Caco-2 (cell line): ENCODE results near the gene FAM186B. TPM values are rescaled to one million over a fixed set of nuclear protein-coding genes. Genes with fewer than 3 reads are reported as not detected.

Experiments used
- BruUV-seq: library from RNA; stranded (reverse); fragments of 400-500 nt; replicated peaks from 2 replicates; lab custom pipeline; 2021; lab: Mats Ljungman, UMichigan
- CTCF ChIA-PET: fragments of 300-600 bp; sonication (Branson Sonifier 250); formaldehyde crosslinking; loops from one replicate; lab custom pipeline; 2022; ENCODE audit warnings: antibody characterized with exemption; lab: Charles Lee
- POLR2A ChIA-PET: fragments of 300-600 bp; sonication (Branson Sonifier 250); formaldehyde crosslinking; loops from one replicate; lab custom pipeline; 2022; ENCODE audit warnings: antibody characterized with exemption; lab: Charles Lee
- DNase-seq, 2 experiments: peaks; one replicate each; pipeline versions ENCODE4 v3.0.0 to v3.0.0-alpha.2; 2020 to 2022
- H3K27me3 ChIP-seq: replicated peaks from 2 replicates; pipeline ENCODE4 v1.6.0; 2011; ENCODE audit warnings: low read length; ENCODE audit not compliant: control insufficient read depth, insufficient read depth
- H3K36me3 ChIP-seq: 2 replicates; pipeline ENCODE4 v1.5.1; 2011; ENCODE audit warnings: low read length; ENCODE audit not compliant: control insufficient read depth, insufficient read depth
- H3K4me1 ChIP-seq: fragments of 250-450 bp; sonication (Bioruptor Pico); 2 replicates; pipeline ENCODE4 v1.5.1; 2020; ENCODE audit warnings: mild to moderate bottlenecking
- H3K4me3 ChIP-seq: 2 replicates; pipeline ENCODE4 v1.5.1; 2011; ENCODE audit warnings: low read depth, mild to moderate bottlenecking, control low read depth, low read length
- H3K9me3 ChIP-seq: fragments of 250-450 bp; sonication (Bioruptor Pico); 2 replicates; pipeline ENCODE4 v1.5.1; 2020; ENCODE audit warnings: mild to moderate bottlenecking, moderate library complexity
- H3K27ac Mint-ChIP-seq: one replicate; pipeline ENCODE4 v1.8.0; 2022; ENCODE audit warnings: mixed read lengths; ENCODE audit not compliant: unreplicated experiment
- H3K27me3 Mint-ChIP-seq: one replicate; pipeline ENCODE4 v1.8.0; 2022; ENCODE audit warnings: mixed read lengths; ENCODE audit not compliant: insufficient read depth, unreplicated experiment
- H3K36me3 Mint-ChIP-seq: one replicate; pipeline ENCODE4 v1.8.0; 2022; ENCODE audit warnings: mild to moderate bottlenecking, mixed read lengths; ENCODE audit not compliant: insufficient read depth, unreplicated experiment
- H3K4me1 Mint-ChIP-seq: one replicate; pipeline ENCODE4 v1.8.0; 2022; ENCODE audit warnings: low read depth, mixed read lengths; ENCODE audit not compliant: unreplicated experiment
- H3K4me3 Mint-ChIP-seq: one replicate; pipeline ENCODE4 v1.8.0; 2022; ENCODE audit warnings: mild to moderate bottlenecking, moderate library complexity, mixed read lengths; ENCODE audit not compliant: unreplicated experiment
- H3K9me3 Mint-ChIP-seq: one replicate; pipeline ENCODE4 v1.8.0; 2022; ENCODE audit warnings: mixed read lengths; ENCODE audit not compliant: unreplicated experiment
- CTCF ChIP-seq, 2 experiments: fragments of 200-600 bp in 1 of 2; IDR thresholded peaks; 1 replicate in 1 of 2; 2 replicates in 1 of 2; pipeline versions ENCODE4 v1.5.1 to v1.8.0; 2011 to 2022; ENCODE audit warnings: antibody characterized with exemption in 1 of 2, control low read depth in 1 of 2, inconsistent platforms in 1 of 2, low read depth in 1 of 2, low read length in 1 of 2, mild to moderate bottlenecking in 1 of 2, moderate library complexity in 1 of 2; ENCODE audit not compliant: insufficient read depth in 1 of 2, severe bottlenecking in 1 of 2, unreplicated experiment in 1 of 2
- intact Hi-C: fragments of 100-400 bp; cut with micrococcal nuclease; formaldehyde crosslinking; loops from one replicate; pipeline ENCODE4 v1.10.0; 2022; ENCODE audit not compliant: unreplicated experiment
- total RNA-seq: library from RNA; stranded (reverse); gene quantifications from 2 replicates; pipeline ENCODE4 v1.2.3, GENCODE V29; 2022

The FAM186B gene
- total RNA-seq, 1 experiment from 2014 or later, result 2.2 TPM

GRCh38 chr12:49541140-49541861 is 64.1 kb downstream of the FAM186B start:
- intact Hi-C loops, result no loop called here
- peaks cover 10% of the 10 kb centered on the region for H3K27me3 Mint-ChIP-seq
- H3K4me1 Mint-ChIP-seq, result no peaks in the 10 kb centered on the region
- no peaks in the 10 kb centered on the region for H3K9me3 ChIP-seq
- peaks cover 10% of the 10 kb centered on the region for H3K4me1 ChIP-seq
- no TSS peak for BruUV-seq
- H3K9me3 Mint-ChIP-seq, result no peaks in the 10 kb centered on the region
- H3K4me3 Mint-ChIP-seq, result no peak overlapping the region
- DNase-seq, result no peak
- CTCF ChIA-PET, result interaction anchor here (0.6 kb wide), 1 partner anchor 70 kb away, joined by 4 read pairs; no protein-coding TSS in a partner anchor
- no peaks in the 10 kb centered on the region for H3K36me3 ChIP-seq
- POLR2A ChIA-PET, result interaction anchor here (0.5 kb wide), 1 partner anchor 175 kb away, joined by 4 read pairs; no protein-coding TSS in a partner anchor
- H3K4me3 ChIP-seq, result no peak overlapping the region
- H3K27ac Mint-ChIP-seq, result no peak overlapping the region
- peaks cover 4% of the 10 kb centered on the region; the same call in 1 of the 2 replicates for H3K27me3 ChIP-seq
- no peaks in the 10 kb centered on the region for H3K36me3 Mint-ChIP-seq
- TF ChIP-seq CTCF (IDR thresholded peaks at IDR 0.05; ENCODE audit: insufficient read depth in 1 of 2, low read depth in 1 of 2, low read length in 1 of 2, severe bottlenecking in 1 of 2, unreplicated experiment in 1 of 2), result no peak

- no peak for TF ChIP-seq CTCF (IDR thresholded peaks at IDR 0.05; ENCODE audit: insufficient read depth in 1 of 2, low read depth in 1 of 2, low read length in 1 of 2, severe bottlenecking in 1 of 2, unreplicated experiment in 1 of 2)
- DNase-seq, result no peak
- no peak overlapping the region for H3K4me3 ChIP-seq
- Mint-ChIP-seq H3K27ac (no peak overlapping the region), H3K27me3 (peaks cover 10% of the 10 kb centered on the region), H3K4me1 (no peaks in the 10 kb centered on the region), H3K4me3 (peak overlapping the region; percentile 63), H3K9me3 (no peaks in the 10 kb centered on the region), H3K36me3 (no peaks in the 10 kb centered on the region)
- H3K4me1 ChIP-seq, result peaks cover 10% of the 10 kb centered on the region
- BruUV-seq, result no TSS peak
- no peaks in the 10 kb centered on the region for H3K36me3 ChIP-seq
- ChIA-PET CTCF (interaction anchor here (0.6 kb wide), 1 partner anchor 70 kb away, joined by 4 read pairs; no protein-coding TSS in a partner anchor), POLR2A (no interaction called here)
- intact Hi-C loops, result no loop called here
- no peaks in the 10 kb centered on the region for H3K9me3 ChIP-seq
- H3K27me3 ChIP-seq, result peaks cover 4% of the 10 kb centered on the region; the same call in 1 of the 2 replicates
These were observed 65.0 kb downstream of the FAM186B start for GRCh38 chr12:49540229-49541139.
